ENCODE data around the gene MAFG.

DNA sequence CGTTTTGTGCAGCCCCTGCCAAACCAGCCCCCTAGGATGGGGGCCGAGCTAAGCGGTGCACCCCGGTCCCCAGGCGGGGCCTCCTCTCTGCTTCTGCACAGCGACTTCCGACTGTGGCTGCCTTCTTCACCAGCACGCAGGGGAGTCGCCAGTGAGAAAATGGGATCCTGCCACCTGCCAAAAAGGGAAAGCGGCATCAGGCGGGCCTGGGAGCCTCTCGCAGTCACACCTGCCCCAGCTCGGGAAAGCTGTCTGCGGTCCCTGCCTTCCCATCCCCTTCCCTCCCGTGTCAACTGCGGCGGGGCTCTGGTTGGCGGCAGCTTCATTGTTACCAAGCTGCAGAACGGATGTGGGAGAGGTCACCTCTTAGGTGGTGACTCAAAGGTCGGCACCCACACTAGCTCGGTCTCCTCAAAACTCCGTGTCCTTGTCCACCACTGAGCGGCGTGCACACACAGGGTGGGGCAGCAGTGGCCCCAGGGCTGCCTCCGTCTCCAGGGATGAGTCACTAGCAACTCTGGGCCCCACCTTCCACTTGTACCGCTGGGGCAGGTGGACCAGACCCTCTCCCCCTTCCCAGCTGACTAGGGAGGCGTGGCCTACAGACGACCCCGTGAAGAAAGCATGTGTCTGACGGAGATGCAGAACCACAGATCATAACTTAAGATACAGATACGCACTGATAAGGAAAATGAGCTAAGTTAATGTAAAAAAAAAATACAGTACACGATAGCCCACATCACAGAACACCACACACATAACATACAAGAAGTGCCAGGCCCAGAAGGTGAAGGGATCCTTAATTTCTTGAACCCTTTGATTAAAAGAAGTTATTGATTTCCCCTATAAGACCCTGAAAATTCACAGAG lies 14.9 kb downstream of the MAFG start:
- no peak for TF ChIP-seq CTCF (IDR thresholded peaks at IDR 0.05)
- TF ChIP-seq POLR2A (IDR thresholded peaks at IDR 0.05) = no peak

All from body of pancreas (tissue), 4 donors.